GM23338 (cell line): ENCODE data around the gene SNX4. TPM values are rescaled to one million over a fixed set of nuclear protein-coding genes. Genes with fewer than 3 reads are reported as not detected.

Experiments used
- ATAC-seq: fragments of 200-7000 bp; cut with Tn5 transposase; 3 replicates; pipeline ENCODE4 v1.9.1; 2020
- DNase-seq: peaks from one replicate; pipeline ENCODE4 v3.0.0-alpha.2; 2015; ENCODE audit warnings: low spot score
- H2AFZ ChIP-seq: fragments of 200-600 bp; sonication (generic); 2 replicates; pipeline ENCODE4 v1.8.0; 2016; ENCODE audit warnings: antibody characterized with exemption, mild to moderate bottlenecking, moderate library complexity
- H3F3A ChIP-seq: fragments of 200-600 bp; sonication (generic); replicated peaks from 2 replicates; pipeline ENCODE4 v1.8.0; 2017; ENCODE audit warnings: antibody characterized with exemption, mixed run types, low read depth
- H3K27ac ChIP-seq: fragments of 200-600 bp; sonication (generic); 2 replicates; pipeline ENCODE4 v1.6.1; 2016; ENCODE audit warnings: low read depth
- H3K27me3 ChIP-seq: fragments of 200-600 bp; sonication (generic); 2 replicates; pipeline ENCODE4 v1.8.0; 2016; ENCODE audit warnings: mild to moderate bottlenecking, mixed run types, moderate library complexity; ENCODE audit not compliant: insufficient read depth
- H3K36me3 ChIP-seq: fragments of 200-600 bp; sonication (generic); 2 replicates; pipeline ENCODE4 v1.8.0; 2016; ENCODE audit warnings: mild to moderate bottlenecking; ENCODE audit not compliant: insufficient read depth
- H3K4me1 ChIP-seq: fragments of 200-600 bp; sonication (generic); 2 replicates; pipeline ENCODE4 v1.8.0; 2016; ENCODE audit warnings: mild to moderate bottlenecking, moderate library complexity; ENCODE audit not compliant: insufficient read depth
- H3K4me2 ChIP-seq: fragments of 200-600 bp; sonication (generic); 2 replicates; pipeline ENCODE4 v1.7.1; 2017; ENCODE audit warnings: mixed run types
- H3K4me3 ChIP-seq: fragments of 200-600 bp; sonication (generic); 2 replicates; pipeline ENCODE4 v1.6.1; 2016; ENCODE audit warnings: mixed run types
- H3K79me2 ChIP-seq: fragments of 200-600 bp; sonication (generic); replicated peaks from 2 replicates; pipeline ENCODE4 v1.8.0; 2017; ENCODE audit warnings: mild to moderate bottlenecking; ENCODE audit not compliant: insufficient read depth
- H3K9me2 ChIP-seq: fragments of 200-600 bp; sonication (generic); 2 replicates; pipeline ENCODE4 v1.8.0; 2017; ENCODE audit not compliant: insufficient read depth
- H4K20me1 ChIP-seq: fragments of 200-600 bp; sonication (generic); replicated peaks from 2 replicates; pipeline ENCODE4 v1.8.0; 2017; ENCODE audit warnings: mild to moderate bottlenecking; ENCODE audit not compliant: insufficient read depth
- H3K27ac Mint-ChIP-seq: 2 replicates; pipeline ENCODE4 v1.8.0; 2020; ENCODE audit warnings: inconsistent platforms, mild to moderate bottlenecking, moderate library complexity, mixed read lengths
- H3K27me3 Mint-ChIP-seq: 3 replicates; pipeline ENCODE4 v1.8.0; 2022; ENCODE audit warnings: low read depth, mild to moderate bottlenecking, moderate library complexity, mixed read lengths, inconsistent platforms; ENCODE audit not compliant: insufficient read depth, poor library complexity
- H3K36me3 Mint-ChIP-seq: 3 replicates; pipeline ENCODE4 v1.8.0; 2021; ENCODE audit warnings: low read depth, mild to moderate bottlenecking, inconsistent platforms, moderate library complexity, mixed read lengths
- H3K4me1 Mint-ChIP-seq: 3 replicates; pipeline ENCODE4 v1.8.0; 2020; ENCODE audit warnings: mild to moderate bottlenecking, inconsistent platforms, mixed read lengths
- H3K4me3 Mint-ChIP-seq: 3 replicates; pipeline ENCODE4 v1.8.0; 2021; ENCODE audit warnings: moderate library complexity, mild to moderate bottlenecking, inconsistent platforms, mixed read lengths
- H3K9me3 Mint-ChIP-seq: 3 replicates; pipeline ENCODE4 v1.8.0; 2020; ENCODE audit warnings: moderate library complexity, mild to moderate bottlenecking, inconsistent platforms, mixed read lengths
- CREB1 ChIP-seq: fragments of 250-450 bp; sonication (Bioruptor Pico); IDR thresholded peaks from 2 replicates; pipeline ENCODE4 v1.5.0; 2020; ENCODE audit warnings: low read depth, mild to moderate bottlenecking, moderate library complexity
- CTCF ChIP-seq, 2 experiments: fragments of 200-600 bp in 1 of 2; sonication (generic) in 1 of 2; conservative IDR thresholded peaks; 2 replicates each; pipeline versions ENCODE4 v1.5.1 to v1.6.1; 2016 to 2017; ENCODE audit warnings: antibody characterized with exemption in 2 of 2, low read depth in 2 of 2, mild to moderate bottlenecking in 2 of 2, moderate library complexity in 1 of 2
- ETS1 ChIP-seq: IDR thresholded peaks from 2 replicates; pipeline ENCODE4 v1.6.1; 2016; ENCODE audit warnings: antibody characterized with exemption
- EZH2 ChIP-seq: fragments of 200-600 bp; sonication (generic); IDR thresholded peaks from one replicate; pipeline ENCODE4 v1.8.0; 2017; ENCODE audit warnings: antibody characterized with exemption, mild to moderate bottlenecking, low read depth; ENCODE audit not compliant: unreplicated experiment
- EZH2phosphoT487 ChIP-seq: fragments of 200-600 bp; sonication (generic); IDR thresholded peaks from one replicate; pipeline ENCODE4 v1.8.1; 2018; ENCODE audit warnings: antibody characterized with exemption; ENCODE audit not compliant: unreplicated experiment
- NANOG ChIP-seq: IDR thresholded peaks from 2 replicates; pipeline ENCODE4 v1.6.1; 2016; ENCODE audit warnings: antibody characterized with exemption, borderline replicate concordance
- POLR2AphosphoS5 ChIP-seq: IDR thresholded peaks from 2 replicates; pipeline ENCODE4 v1.6.1; 2016; ENCODE audit warnings: antibody characterized with exemption, low read depth
- REST ChIP-seq: IDR thresholded peaks from one replicate; pipeline ENCODE4 v1.6.1; 2018; ENCODE audit warnings: antibody characterized with exemption; ENCODE audit not compliant: unreplicated experiment
- STAT1 ChIP-seq: IDR thresholded peaks from one replicate; pipeline ENCODE4 v1.6.1; 2016; ENCODE audit warnings: antibody characterized with exemption; ENCODE audit not compliant: unreplicated experiment
- ZNF114 ChIP-seq: fragments of 250-450 bp; sonication (Bioruptor Pico); IDR thresholded peaks from 2 replicates; pipeline ENCODE4 v1.5.0; 2020; ENCODE audit warnings: mild to moderate bottlenecking, moderate library complexity
- ZNF331 ChIP-seq: fragments of 250-450 bp; sonication (Bioruptor Pico); IDR thresholded peaks from 2 replicates; pipeline ENCODE4 v1.5.0; 2020; ENCODE audit warnings: low read depth, mild to moderate bottlenecking, moderate library complexity
- ZNF462 ChIP-seq: fragments of 250-450 bp; sonication (Bioruptor Pico); IDR thresholded peaks from 2 replicates; pipeline ENCODE4 v1.5.0; 2020; ENCODE audit warnings: mild to moderate bottlenecking, moderate library complexity
- polyA plus RNA-seq: library from polyadenylated mRNA; unstranded; fragments of >200 nt; fragmentation: Nextera tagmentation; extraction: Ambion mirVana; gene quantifications from 2 replicates; pipeline ENCODE4 v1.2.1, GENCODE V29; 2016
- total RNA-seq: library from RNA; depleted of rRNA; stranded (reverse); fragments of >200 nt; shearing (Covaris generic); gene quantifications from 2 replicates; pipeline ENCODE4 v1.2.3, GENCODE V29; 2014

Gene SNX4
- total and polyA plus RNA-seq, 2 experiments from 2014 or later, result 13.0 to 27.8 TPM

GRCh38 chr3:125552401-125552800 is 32.4 kb upstream of the SNX4 start (continued):
- TF ChIP-seq CREB1 (no peak), EZH2phosphoT487 (no peak), POLR2AphosphoS5 (no peak), ZNF114 (CRISPR knock-in tag) (no peak), STAT1 (no peak), REST (no peak)

- Histone ChIP-seq H4K20me1 (no peaks in the 10 kb centered on the region), H2AFZ (no peak overlapping the region), H3K27ac (no peak overlapping the region), H3K4me1 (no peaks in the 10 kb centered on the region), H3K36me3 (0 out of 2 replicates have a peak, but pooled peaks cover 8% of the 10 kb centered on the region), H3K9me2 (no peaks in the 10 kb centered on the region), H3K79me2 (no peaks in the 10 kb centered on the region), H3K27me3 (no peaks in the 10 kb centered on the region), H3F3A (no peaks in the 10 kb centered on the region), H3K4me3 (no peak overlapping the region), H3K4me2 (no peak overlapping the region)
- peaks cover under 1% of the 10 kb centered on the region; the same call in 1 of the 3 replicates for H3K4me1 Mint-ChIP-seq
- H3K36me3 Mint-ChIP-seq, result peaks cover 15% of the 10 kb centered on the region
- no peak overlapping the region for H3K27ac Mint-ChIP-seq
- no peaks in the 10 kb centered on the region for H3K9me3 Mint-ChIP-seq
- no peak for DNase-seq
- H3K4me3 Mint-ChIP-seq, result no peak overlapping the region
- ATAC-seq, result no peak
- peaks cover 2% of the 10 kb centered on the region for H3K27me3 Mint-ChIP-seq
- TF ChIP-seq EZH2, result no peak
- TF ChIP-seq ZNF114 (CRISPR knock-in tag), result no peak
- TF ChIP-seq ZNF462 (CRISPR knock-in tag), result no peak
- TF ChIP-seq CTCF (conservative IDR thresholded peaks at IDR 0.05; ENCODE audit: low read depth in 2 of 2), result no peak
- no peak for TF ChIP-seq ZNF331 (CRISPR knock-in tag)
- TF ChIP-seq ETS1, result no peak
- no peak for TF ChIP-seq NANOG
- TF ChIP-seq CREB1, result no peak
These were observed 8.9 kb upstream of the SNX4 start for GRCh38 chr3:125528920-125529319.
